AG04450 (cell line): ENCODE results near the gene NCAN. TPM values are rescaled to one million over a fixed set of nuclear protein-coding genes. Genes with fewer than 3 reads are reported as not detected.

Experiments used
- CTCF ChIA-PET: fragments of 300-600, 350-600 bp; formaldehyde crosslinking; extraction: SDS; loops from one replicate; lab custom pipeline; 2022; ENCODE audit warnings: antibody characterized with exemption, inconsistent platforms; lab: Charles Lee
- POLR2A ChIA-PET: fragments of 350-600 bp; formaldehyde crosslinking; extraction: SDS; loops from one replicate; lab custom pipeline; 2021; ENCODE audit warnings: antibody characterized with exemption, inconsistent platforms; lab: Yijun Ruan, JAX
- DNase-seq: peaks from one replicate; pipeline ENCODE4 v3.0.0-alpha.2; 2011; ENCODE audit warnings: low read depth, low spot score
- H3K27ac ChIP-seq: one replicate; pipeline ENCODE4 v1.5.1; 2012; ENCODE audit warnings: low read depth, low read length, control low read depth
- H3K27me3 ChIP-seq: one replicate; pipeline ENCODE4 v1.6.0; 2012; ENCODE audit warnings: low read length; ENCODE audit not compliant: control insufficient read depth, insufficient read depth
- H3K4me3 ChIP-seq: 2 replicates; pipeline ENCODE4 v1.5.1; 2011; ENCODE audit warnings: mild to moderate bottlenecking, low read depth, low read length, control low read depth
- H3K9me3 ChIP-seq: 2 replicates; pipeline ENCODE4 v1.5.1; 2012; ENCODE audit warnings: low read length; ENCODE audit not compliant: control insufficient read depth, insufficient read depth
- polyA plus RNA-seq: library from polyadenylated mRNA; depleted of rRNA; stranded (reverse); fragments of >200 nt; gene quantifications from 2 replicates; pipeline ENCODE4 v1.2.3, GENCODE V29; 2011
- TF ChIP-seq, protein P1 (sequence below): IDR thresholded peaks from 2 replicates; pipeline ENCODE4 v1.5.1; 2011; ENCODE audit warnings: low read depth, low read length, control low read depth, inconsistent platforms

Gene NCAN
- polyA plus RNA-seq, 1 experiment, result not detected

DNA sequence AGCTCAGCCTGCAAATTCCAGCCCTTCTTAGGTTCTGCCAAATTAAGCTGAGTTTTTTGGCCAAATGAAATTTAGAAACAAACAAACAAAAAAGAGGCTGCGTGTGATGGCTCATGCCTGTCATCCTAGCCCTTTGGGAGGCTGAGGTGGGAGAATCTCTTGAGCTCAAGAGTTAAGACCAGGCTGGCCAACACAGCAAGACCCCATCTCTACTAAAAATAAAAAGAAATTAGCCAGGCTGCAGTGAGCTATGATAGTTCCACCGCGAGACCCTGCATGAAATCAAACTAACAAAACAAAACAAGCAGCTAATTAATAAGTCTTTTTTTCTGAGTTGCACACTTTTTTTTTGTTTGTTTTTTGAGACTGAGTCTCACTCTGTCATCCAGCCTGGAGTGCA, 17.9 kb downstream of the NCAN start:
- DNase-seq, result no peak
- Histone ChIP-seq H3K9me3 (peaks cover 10% of the 10 kb centered on the region), H3K27ac (no peak overlapping the region), H3K27me3 (peaks cover 7% of the 10 kb centered on the region), H3K4me3 (no peak overlapping the region)
- TF ChIP-seq, protein P1, sequence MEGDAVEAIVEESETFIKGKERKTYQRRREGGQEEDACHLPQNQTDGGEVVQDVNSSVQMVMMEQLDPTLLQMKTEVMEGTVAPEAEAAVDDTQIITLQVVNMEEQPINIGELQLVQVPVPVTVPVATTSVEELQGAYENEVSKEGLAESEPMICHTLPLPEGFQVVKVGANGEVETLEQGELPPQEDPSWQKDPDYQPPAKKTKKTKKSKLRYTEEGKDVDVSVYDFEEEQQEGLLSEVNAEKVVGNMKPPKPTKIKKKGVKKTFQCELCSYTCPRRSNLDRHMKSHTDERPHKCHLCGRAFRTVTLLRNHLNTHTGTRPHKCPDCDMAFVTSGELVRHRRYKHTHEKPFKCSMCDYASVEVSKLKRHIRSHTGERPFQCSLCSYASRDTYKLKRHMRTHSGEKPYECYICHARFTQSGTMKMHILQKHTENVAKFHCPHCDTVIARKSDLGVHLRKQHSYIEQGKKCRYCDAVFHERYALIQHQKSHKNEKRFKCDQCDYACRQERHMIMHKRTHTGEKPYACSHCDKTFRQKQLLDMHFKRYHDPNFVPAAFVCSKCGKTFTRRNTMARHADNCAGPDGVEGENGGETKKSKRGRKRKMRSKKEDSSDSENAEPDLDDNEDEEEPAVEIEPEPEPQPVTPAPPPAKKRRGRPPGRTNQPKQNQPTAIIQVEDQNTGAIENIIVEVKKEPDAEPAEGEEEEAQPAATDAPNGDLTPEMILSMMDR, result no peak
- POLR2A ChIA-PET, result no interaction called here
- CTCF ChIA-PET, result no interaction called here

DNA sequence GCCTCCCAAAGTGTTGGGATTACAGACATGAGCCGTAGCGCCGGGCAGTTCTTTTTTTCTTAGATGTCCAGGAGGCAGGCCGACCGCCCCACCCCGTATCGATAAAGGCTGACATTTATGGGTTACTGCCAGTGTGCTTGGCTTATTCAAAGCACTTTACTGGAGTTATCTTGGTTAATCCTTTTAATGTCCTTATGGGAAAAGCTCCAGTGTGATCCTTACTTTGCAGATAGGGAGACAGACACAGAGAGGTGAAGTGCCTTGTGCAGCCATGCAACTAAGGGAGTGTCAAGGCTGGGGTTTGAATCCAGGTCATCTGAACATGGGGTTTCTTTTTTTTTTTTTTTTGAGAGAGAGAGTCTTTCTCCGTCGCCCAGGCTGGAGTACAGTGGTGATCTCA, 19.2 kb downstream of the NCAN start:
- TF ChIP-seq, protein P1, result no peak
- H3K27me3 ChIP-seq, result peaks cover 7% of the 10 kb centered on the region
- no peak overlapping the region for H3K27ac ChIP-seq
- peaks cover 14% of the 10 kb centered on the region for H3K9me3 ChIP-seq
- no peak for DNase-seq
- POLR2A ChIA-PET, result no interaction called here
- H3K4me3 ChIP-seq, result no peak overlapping the region
- CTCF ChIA-PET, result no interaction called here

DNA sequence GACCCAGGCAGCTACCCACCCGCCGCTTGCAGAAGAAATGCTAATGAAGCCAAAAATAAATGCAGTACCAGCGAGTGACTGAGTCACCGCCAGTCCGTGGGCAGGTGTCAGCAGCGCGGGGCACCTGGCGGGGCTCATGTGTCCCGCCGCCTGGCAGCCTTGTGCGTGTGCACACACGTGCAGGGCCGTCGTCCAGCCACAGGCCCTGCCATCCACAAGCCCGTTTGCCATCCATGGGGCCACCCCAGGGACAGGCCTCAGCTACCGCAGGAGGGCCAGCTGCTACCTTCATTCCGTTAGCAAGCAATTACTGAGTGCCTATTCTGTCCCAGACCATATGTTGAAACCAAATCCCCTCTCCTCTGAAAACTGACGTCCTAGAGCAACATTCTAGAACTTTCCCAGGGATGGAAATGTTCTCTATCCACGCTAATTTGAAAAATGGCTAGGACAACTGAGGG, 20.5 kb downstream of the NCAN start:
- POLR2A ChIA-PET, result no interaction called here
- CTCF ChIA-PET, result no interaction called here
- TF ChIP-seq, protein P1, result no peak

DNA sequence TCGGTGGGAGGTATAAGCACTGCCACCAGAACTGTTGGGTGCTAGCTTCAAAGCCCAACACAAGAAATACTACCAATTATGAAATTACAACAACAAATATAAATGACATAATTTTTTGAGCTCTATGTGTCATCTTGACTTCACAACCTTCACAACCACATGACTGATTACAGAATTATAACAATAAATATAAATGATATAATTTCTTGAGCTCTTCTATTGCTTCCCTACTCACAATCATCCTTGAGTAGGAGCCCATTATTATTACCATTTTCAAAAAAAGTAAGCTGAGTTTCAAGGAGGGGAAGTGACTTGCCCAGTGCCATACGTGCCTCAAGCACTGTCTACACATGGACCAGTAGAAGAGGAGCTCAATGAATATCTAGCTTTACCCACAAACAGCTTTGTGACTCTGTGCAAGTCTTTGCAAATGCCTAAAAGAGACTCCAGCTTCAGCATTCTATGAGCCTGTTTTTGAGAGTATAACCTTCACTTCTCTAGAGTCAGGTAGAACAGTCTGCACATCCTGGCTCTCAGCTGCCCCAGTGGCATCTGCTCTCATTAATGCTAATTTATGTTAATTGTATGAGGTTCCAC, 22.6 kb downstream of the NCAN start:
- Histone ChIP-seq H3K27me3 (peaks cover 4% of the 10 kb centered on the region), H3K27ac (no peak overlapping the region)
- no peak for DNase-seq

More for the DNA sequence above, 20.5 kb downstream of the NCAN start:
- DNase-seq, result no peak
- Histone ChIP-seq H3K9me3 (peaks cover 14% of the 10 kb centered on the region), H3K27me3 (peaks cover 5% of the 10 kb centered on the region), H3K4me3 (no peak overlapping the region), H3K27ac (no peak overlapping the region)

DNA sequence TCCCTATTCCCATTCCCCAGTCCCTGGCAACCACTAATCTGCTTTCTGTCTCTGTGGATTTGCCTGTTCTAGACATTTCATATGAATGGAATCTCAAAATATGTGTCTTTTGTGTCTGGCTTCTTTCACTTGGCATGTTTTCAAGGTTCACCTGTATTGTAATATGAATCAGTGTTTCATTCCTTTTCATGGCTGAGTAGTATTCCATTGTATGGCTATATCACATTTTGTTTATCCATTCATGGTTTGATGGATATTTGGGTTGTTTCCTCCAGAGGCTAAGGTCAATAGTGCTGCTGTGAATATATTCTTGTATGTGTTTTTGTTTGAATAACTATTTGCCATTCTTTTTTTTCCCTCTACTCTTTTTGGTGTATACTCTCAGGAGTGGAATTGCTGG, 24.4 kb downstream of the NCAN start:
- Histone ChIP-seq H3K27ac (no peak overlapping the region), H3K27me3 (peaks cover 3% of the 10 kb centered on the region), H3K9me3 (peaks cover 14% of the 10 kb centered on the region), H3K4me3 (no peak overlapping the region)
- POLR2A ChIA-PET, result no interaction called here
- no peak for DNase-seq
- CTCF ChIA-PET, result no interaction called here
- TF ChIP-seq, protein P1, result no peak

More for the DNA sequence above, 22.6 kb downstream of the NCAN start:
- Histone ChIP-seq H3K4me3 (no peak overlapping the region), H3K9me3 (peaks cover 14% of the 10 kb centered on the region)
- POLR2A ChIA-PET, result no interaction called here
- CTCF ChIA-PET, result interaction anchor here (1.6 kb wide), 1 partner anchor 9 kb away, joined by 3 read pairs; no protein-coding TSS in a partner anchor
- TF ChIP-seq, protein P1, result no peak
